ENCODE results near the gene HAUS6. TPM values are rescaled to one million over a fixed set of nuclear protein-coding genes. Genes with fewer than 3 reads are reported as not detected.
"Not testable (repeated sequence)": the region's sequence is repeated elsewhere in the genome, so short reads cannot be mapped to it uniquely, and the experiment has no call there.

The HAUS6 gene
- polyA plus RNA-seq, 5 donors = 12.9 to 21.8 (median 19.5) TPM

DNA sequence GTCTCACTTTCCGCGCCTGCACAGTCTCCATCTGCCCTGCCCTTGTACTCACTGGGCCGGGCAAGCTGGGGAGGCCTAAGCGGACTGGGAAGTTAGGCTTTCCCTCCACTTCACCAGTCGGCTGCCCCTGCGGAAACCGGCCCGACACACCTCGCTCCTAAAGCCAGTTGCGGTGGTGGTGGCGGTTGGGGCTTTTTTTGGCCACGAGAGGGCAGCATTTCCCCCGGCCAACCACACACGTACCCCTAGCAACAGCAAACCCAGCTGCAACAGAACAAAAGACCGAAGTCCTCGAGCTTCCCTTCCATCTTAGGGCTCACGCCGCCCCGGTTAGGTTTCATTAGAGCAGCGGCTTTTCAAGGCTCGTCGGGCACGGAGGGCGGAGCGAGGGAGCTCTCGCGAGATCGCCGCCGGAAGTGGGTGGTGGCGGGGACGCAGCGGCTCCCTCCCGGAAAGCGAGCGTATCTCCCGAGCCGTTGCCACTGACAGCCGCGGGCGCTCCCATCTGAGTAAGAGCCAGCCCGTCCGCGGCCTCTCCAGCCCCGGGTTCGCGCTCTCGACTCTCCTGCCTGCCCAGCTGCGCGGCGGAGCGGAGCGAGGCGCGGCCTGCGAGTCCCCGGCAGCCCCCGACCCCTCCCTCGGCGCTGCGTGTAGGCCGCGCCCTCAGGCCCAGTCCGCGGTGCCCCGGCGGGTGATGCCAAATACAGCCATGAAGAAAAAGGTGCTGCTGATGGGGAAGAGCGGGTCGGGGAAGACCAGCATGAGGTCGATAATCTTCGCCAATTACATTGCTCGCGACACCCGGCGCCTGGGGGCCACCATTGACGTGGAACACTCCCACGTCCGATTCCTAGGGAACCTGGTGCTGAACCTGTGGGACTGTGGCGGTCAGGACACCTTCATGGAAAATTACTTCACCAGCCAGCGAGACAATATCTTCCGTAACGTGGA, 53.5 kb downstream of the HAUS6 start, which contains the start of gene RRAGA:
RRAGA (plus strand) TSS at position 462 of the 951 bp plus-strand sequence; CDS start at position 695, 233 bp downstream.
- DNase-seq = peak; percentile 93 to 95

DNA sequence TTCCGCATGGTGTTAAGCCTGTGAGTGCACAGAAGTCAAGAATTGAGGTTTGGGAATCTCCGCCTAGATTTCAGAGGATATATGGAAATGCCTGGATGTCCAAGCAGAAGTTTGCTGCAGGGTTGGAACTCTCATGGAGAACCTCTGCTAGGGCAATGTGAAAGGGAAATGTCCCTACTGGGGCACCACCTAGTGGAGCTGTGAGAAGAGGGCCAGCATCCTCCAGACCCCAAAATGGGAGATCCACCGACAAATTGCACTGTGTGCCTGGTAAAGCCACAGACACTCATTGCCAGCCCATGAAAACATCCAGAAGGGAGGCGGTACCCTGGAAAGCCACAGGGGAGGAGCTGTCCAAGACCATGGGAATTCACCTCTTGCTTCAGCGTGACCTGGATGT, 66.1 kb downstream of the HAUS6 start:
- no peak for DNase-seq

- DNase-seq = no peak
Observed at GRCh38 chr9:19033015-19033414, 69.7 kb downstream of the HAUS6 start, which contains the start of gene SAXO1. Gene SAXO1 (minus strand): TSS chr9:19033209. CDS start chr9:19032908, 301 bp downstream.

- no peak for DNase-seq
Observed at GRCh38 chr9:19032406-19032805, 70.3 kb downstream of the HAUS6 start.

DNA sequence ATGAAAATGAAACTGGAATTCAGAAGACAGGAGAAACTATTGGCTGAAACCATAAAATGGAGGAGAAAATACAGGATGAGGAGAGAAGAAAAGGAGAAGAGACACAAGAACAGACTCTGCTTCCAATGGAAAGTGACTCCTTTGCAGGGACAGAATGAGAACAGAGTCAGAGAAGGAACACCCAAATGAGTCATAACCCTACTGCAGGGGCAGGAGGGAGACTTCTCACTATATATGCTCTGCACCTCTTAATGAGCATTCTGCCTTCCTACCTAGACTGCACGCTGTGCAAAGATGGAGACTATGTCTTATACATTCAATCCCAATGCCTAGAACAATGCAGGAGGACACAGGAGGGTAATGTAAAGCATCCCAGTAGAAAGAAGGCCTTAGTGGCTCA, 71.8 kb downstream of the HAUS6 start:
- no peak for DNase-seq

GRCh38 chr9:19028835-19029451, 73.8 kb downstream of the HAUS6 start:
- DNase-seq = peak; percentile 66 to 73

DNA sequence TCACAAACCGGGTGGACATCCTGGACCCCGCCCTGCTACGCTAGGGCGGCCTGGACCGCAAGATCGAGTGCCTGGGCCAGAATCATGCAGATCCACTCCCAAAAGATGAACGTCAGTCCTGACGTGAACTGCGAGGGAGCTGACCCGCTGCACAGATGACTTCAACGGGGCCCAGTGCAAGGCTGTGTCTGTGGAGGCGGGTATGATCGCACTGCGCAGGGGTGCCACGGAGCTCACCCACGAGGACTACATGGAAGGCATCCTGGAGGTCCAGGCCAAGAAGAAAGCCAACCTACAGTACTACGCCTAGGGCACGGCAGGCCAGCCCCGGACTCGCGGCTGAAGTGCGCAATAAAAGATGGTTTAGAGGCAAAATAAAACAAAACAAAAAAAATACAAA, 74.9 kb downstream of the HAUS6 start:
- no peak for DNase-seq

DNA sequence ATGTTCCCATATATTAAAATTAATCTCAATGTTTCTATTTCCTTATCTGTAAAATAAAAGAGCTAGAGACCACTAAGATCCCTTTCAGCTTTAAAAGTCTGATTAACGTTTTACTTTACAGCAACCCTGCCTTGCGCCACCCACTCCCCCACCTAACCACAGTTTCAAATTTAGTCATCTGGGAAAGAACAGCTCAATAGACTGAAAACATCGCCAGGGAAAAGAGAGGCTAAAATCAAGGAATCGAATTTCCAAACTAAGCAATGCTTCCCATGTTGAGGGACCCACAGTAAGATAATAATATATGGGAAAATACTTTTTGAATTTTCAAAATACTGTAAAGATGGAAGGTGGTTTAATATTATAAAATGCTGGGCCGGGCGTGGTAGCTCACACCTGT, 76.3 kb downstream of the HAUS6 start:
- DNase-seq = no peak

GRCh38 chr9:19023078-19023477, 79.6 kb downstream of the HAUS6 start:
- DNase-seq = no peak

DNA sequence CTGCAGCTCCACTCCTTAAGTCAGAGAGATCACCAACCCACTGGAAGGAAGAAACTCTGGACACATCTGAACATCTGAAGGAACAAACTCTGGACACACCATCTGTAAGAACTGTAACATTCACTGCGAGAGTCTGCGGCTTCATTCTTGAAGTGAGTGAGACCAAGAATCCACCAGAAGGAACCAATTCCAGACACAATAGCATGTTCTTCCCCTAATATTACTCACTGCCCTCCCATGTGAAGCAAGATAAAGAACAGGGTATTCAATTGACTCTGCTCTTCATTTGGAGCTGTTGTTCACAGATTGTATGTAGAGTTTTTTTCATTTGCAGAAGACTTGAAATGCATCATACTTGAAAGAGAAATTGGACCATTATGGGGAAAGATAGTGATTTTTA, 80.5 kb downstream of the HAUS6 start:
- DNase-seq = no peak

- DNase-seq = not testable (repeated sequence)
Observed at GRCh38 chr9:19021649-19022048, 81.1 kb downstream of the HAUS6 start.

DNA sequence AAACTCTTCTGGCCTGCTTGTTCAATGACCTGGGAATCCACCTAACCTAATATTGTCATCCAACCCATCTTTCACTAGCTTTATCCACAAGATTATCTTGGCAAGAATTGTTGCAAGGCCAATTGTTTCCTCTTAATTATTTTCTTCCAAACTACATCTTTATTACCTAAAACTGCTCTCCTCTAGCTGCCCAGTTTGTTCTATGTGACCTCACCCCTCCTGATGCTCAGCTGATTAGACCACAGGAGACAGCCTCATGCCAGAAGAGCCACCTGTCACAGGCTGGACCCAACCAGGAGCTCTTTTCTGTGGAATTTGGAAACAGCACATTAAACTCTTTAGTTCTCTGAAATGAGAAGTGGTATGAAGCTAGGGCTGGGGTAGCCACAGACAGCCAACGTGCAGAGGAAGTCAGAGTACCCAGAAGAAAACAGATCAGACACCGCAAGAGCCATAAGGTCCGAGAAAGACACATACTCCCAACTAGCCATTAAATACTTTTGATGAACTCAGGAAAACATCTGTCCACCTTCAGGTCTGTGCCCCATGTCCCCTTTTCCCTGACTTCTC, 81.7 kb downstream of the HAUS6 start:
- DNase-seq = no peak

GRCh38 chr9:19018201-19018600, 84.5 kb downstream of the HAUS6 start:
- no peak for DNase-seq

DNA sequence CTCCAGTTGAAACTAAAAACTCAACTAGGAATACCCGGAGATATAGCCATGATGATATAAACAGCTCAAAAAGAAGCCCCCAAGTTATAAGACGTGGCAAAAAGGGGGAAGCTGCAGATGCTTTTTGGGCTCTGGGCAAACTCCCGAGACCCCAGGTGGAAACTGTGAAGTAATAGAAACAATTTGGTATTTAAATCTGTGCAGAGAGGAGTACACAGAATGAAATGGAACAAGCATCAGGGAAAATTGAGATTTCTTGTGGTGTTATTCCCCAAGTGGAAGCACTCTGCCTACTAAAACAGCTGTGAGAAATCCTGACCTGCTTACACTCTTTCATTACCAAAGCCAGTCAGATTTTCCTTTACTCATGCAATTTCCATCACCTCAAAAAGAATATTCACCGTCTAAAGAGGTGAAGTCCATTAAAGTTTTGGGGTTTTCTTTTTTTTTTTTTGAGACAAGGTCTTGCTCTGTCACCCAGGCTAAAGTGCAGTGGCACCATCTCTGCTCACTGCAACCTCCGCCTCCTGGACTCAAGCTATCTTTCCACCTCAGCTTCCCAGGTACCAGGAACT, 93.2 kb downstream of the HAUS6 start:
- DNase-seq = no peak

Other genes starting within 250 kb of the HAUS6 start
- under 1 TPM; 0.18 to 0.31 (median 0.22) TPM for gene SAXO1, start 69.7 kb downstream of the HAUS6 start, polyA plus RNA-seq (ENCODE audit: insufficient read depth in 1 of 5, insufficient read length in 5 of 5, low replicate concordance in 1 of 5)
- 100 to 1,000 TPM in 3 of 5 donors, 10 to 100 TPM in 2; 93.1 to 114 (median 102) TPM for gene RRAGA, start 53.5 kb downstream of the HAUS6 start, polyA plus RNA-seq (ENCODE audit: insufficient read depth in 1 of 5, insufficient read length in 5 of 5, low replicate concordance in 1 of 5)
- gene PLIN2, start 24.6 kb upstream of the HAUS6 start, polyA plus RNA-seq (ENCODE audit: insufficient read depth in 1 of 5, insufficient read length in 5 of 5, low replicate concordance in 1 of 5) = 10 to 100 TPM; 44.2 to 56.2 (median 49.6) TPM
- 10 to 100 TPM; 30.9 to 62.3 (median 51.9) TPM for gene DENND4C, start 127.8 kb upstream of the HAUS6 start, polyA plus RNA-seq (ENCODE audit: insufficient read depth in 1 of 5, insufficient read length in 5 of 5, low replicate concordance in 1 of 5)

All from right lung (tissue), 5 donors.